Thyroid gland (tissue), 4 donors: ENCODE data around the gene TMEM209.

Experiments used
- CTCF ChIP-seq, 6 experiments: fragments of 200-600 bp in 3 of 6; fragments of 450-650 bp in 3 of 6; sonication (generic) in 3 of 6; IDR thresholded peaks; one replicate each; pipeline ENCODE4 v1.5.1; 2016 to 2019; ENCODE audit warnings: antibody characterized with exemption in 6 of 6, mild to moderate bottlenecking in 2 of 6, inconsistent platforms in 1 of 6, moderate library complexity in 1 of 6
- POLR2A ChIP-seq, 2 donors: fragments of 450-650 bp; IDR thresholded peaks; one replicate each; pipeline ENCODE4 v1.6.1; 2017; ENCODE audit warnings: antibody characterized with exemption in 2 of 2, mild to moderate bottlenecking in 2 of 2, moderate library complexity in 1 of 2

DNA sequence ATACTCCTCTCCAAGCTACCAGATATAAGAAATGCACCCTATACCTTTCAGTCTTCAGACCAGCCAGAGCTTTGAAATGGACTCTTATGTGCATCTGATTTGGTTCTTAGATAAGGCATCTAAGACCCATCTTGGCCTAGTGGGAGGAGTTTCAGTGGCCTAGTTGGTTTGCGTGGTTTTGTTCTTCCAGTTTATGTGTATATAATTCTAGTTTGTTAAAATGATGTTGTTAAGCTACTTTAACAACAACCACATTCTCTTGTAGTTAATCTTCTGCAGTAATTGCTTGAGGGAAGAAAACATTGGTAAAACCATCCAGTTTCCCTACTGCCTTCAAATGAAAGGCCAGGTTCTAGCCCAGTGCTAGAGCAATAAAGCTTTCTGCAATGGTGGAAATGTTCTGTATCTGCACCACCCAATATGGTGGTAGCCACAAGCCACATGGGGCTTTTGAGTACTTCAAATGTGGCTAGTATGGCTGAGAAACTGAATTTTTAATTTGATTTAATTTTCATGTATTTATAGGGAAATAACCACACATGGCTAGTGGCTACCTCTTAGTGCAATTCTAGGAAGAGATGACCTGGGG, 68.5 kb downstream of the TMEM209 start:
- TF ChIP-seq CTCF (IDR thresholded peaks at IDR 0.05) (no peak), POLR2A (IDR thresholded peaks at IDR 0.05) (no peak)
